ENCODE results near the gene PRSS35. TPM values are rescaled to one million over a fixed set of nuclear protein-coding genes. Genes with fewer than 3 reads are reported as not detected.
"Not testable (repeated sequence)": the region's sequence is repeated elsewhere in the genome, so short reads cannot be mapped to it uniquely, and the experiment has no call there.

PRSS35 gene, protein sequence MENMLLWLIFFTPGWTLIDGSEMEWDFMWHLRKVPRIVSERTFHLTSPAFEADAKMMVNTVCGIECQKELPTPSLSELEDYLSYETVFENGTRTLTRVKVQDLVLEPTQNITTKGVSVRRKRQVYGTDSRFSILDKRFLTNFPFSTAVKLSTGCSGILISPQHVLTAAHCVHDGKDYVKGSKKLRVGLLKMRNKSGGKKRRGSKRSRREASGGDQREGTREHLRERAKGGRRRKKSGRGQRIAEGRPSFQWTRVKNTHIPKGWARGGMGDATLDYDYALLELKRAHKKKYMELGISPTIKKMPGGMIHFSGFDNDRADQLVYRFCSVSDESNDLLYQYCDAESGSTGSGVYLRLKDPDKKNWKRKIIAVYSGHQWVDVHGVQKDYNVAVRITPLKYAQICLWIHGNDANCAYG
- total RNA-seq (2014; rRNA removed; shearing (Covaris generic)) = 0.60 and 1.1 TPM in 2 replicates

DNA sequence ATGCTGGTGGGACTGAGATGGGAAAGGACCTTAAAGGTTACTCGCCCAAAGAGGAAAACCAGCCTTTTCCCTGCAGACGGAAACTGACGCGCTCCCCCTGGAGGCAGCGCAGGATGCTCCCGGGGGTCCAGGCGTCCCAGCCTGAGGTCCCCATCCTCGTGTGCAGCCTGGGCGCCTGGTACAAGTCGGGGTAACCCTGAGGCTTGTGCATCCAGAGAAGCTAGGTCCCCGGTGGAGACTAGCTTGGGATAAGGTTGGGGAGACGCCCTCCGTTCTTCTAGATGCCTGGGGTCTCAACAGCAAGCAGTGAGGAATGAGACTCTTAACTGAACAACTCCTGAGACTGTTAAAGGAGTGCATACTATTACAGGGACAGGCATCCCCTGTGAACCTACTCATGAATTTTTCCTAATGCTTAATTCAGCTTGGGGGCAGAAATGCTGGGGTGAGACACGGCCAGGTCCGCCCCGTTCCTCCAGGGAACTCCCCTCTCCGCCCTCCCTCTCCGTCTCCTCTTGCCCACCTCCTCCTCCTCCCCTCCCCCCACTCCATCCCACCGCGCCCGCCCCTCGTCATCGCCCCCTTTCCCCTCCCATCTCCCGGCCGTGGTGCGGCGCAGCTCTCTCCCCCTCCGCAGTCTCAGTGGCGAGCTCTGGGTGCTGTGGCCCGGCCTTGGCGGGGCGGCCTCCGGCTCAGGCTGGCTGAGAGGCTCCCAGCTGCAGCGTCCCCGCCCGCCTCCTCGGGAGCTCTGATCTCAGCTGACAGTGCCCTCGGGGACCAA, at the start of gene PRSS35:
PRSS35 (plus strand) TSS at position 634 of the 781 bp plus-strand sequence. CDS start 10,908 bp downstream, outside the sequence.
- Histone ChIP-seq H3K36me3 (no peaks in the 10 kb centered on the region), H3K9me3 (replicated peaks) (no peaks in the 10 kb centered on the region), H3K27ac (no peak within 1 kb of the TSS), H3K4me3 (peak within 1 kb of the TSS; percentile 25), H3K27me3 (replicated peaks) (no peaks in the 10 kb centered on the region), H3K4me1 (replicated peaks) (peaks cover 11% of the 10 kb centered on the region)
- peak; percentile 54 to 58 for DNase-seq (ENCODE audit: low read depth in 1 of 2, low spot score in 2 of 2)

DNA sequence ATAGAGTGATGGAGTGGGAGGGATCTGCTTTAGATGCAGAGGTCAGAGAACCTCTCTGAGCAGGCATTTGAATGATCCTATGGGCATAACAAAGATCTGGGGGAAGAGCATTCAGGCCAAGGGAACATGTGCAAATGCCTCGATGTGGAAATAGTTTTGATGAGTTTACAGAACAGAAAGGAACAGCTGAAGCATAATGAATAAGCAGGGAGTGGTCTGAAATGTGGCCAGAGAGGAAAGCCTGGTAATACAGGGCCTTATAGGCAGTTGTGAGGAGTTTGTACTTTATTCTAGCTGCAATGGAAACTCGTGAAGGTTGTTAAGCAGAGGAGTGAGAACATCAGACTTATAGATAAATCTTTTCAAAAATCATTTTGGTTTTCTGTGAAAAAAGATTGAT, 48.4 kb upstream of the PRSS35 start:
- DNase-seq (ENCODE audit: low read depth in 1 of 2, low spot score in 2 of 2) = no peak
- no peaks in the 10 kb centered on the region for H3K27me3 ChIP-seq (replicated peaks)
- no peak overlapping the region for H3K4me3 ChIP-seq
- peaks cover 21% of the 10 kb centered on the region for H3K4me1 ChIP-seq (replicated peaks)
- no peak overlapping the region for H3K27ac ChIP-seq
- no peaks in the 10 kb centered on the region for H3K36me3 ChIP-seq
- no peaks in the 10 kb centered on the region; the same call in 1 of the 2 replicates for H3K9me3 ChIP-seq (replicated peaks)

DNA sequence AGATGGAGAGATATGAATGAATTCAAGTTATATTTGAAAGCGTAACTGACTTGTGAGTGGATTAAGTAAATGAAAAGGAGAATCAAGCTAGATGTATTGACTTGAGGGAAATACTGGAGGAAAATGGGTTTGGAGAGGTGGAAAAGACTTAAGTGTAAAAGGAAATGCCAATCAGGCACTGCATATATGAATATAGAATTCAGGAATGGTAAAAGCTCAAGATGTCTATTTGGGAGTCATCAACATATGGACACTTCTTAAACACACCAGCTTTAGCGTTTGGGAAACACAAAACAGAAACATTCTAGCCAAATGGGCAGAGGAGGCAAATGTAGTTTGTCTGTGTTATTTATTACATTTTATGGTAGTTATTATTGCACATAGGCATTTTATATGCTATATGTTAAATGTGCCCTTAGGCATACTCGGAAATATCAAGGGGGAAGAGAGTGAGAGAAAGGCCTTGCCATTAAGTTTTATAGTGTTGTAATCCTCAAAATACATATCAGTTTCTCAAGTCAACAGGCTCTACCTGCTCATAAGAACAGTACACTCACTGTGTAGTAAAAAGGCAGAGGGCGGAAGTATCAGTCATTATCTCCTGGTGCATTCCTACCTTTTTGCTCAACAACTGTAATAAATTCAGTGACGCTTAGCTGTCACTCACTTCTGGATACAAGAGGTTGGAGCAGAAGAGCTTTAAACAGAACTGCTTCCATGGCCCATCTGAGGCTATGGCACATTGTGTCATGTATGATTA, 47.8 kb upstream of the PRSS35 start:
- Histone ChIP-seq H3K36me3 (no peaks in the 10 kb centered on the region), H3K9me3 (replicated peaks) (no peaks in the 10 kb centered on the region; the same call in 1 of the 2 replicates), H3K4me3 (no peak overlapping the region), H3K27me3 (replicated peaks) (no peaks in the 10 kb centered on the region; the same call in 1 of the 2 replicates), H3K27ac (no peak overlapping the region), H3K4me1 (replicated peaks) (peaks cover 21% of the 10 kb centered on the region)
- no peak for DNase-seq (ENCODE audit: low read depth in 1 of 2, low spot score in 2 of 2)

DNA sequence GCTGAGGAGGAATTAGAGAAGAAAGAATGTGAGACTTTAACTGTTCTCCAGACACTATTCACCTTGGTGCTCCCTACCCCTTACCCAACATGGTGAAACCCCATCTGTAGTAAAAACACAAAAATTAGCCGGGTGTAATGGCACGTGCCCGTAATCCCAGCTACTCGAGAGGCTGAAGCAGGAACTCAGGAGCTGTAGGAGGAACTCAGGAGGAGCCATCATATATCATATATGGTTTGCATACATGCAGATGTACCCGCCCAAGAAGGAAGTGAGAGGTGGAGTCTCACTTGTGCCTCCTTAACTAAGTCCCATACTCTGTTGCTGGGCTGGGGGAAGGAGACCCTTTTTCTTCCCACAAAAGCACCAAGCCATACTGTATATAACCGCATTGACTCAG, 46.0 kb upstream of the PRSS35 start:
- Histone ChIP-seq H3K4me3 (no peak overlapping the region), H3K36me3 (no peaks in the 10 kb centered on the region), H3K4me1 (replicated peaks) (peaks cover 16% of the 10 kb centered on the region), H3K27me3 (replicated peaks) (no peaks in the 10 kb centered on the region; the same call in 1 of the 2 replicates), H3K27ac (no peak overlapping the region), H3K9me3 (replicated peaks) (no peaks in the 10 kb centered on the region; the same call in 1 of the 2 replicates)
- no peak for DNase-seq (ENCODE audit: low read depth in 1 of 2, low spot score in 2 of 2)

DNA sequence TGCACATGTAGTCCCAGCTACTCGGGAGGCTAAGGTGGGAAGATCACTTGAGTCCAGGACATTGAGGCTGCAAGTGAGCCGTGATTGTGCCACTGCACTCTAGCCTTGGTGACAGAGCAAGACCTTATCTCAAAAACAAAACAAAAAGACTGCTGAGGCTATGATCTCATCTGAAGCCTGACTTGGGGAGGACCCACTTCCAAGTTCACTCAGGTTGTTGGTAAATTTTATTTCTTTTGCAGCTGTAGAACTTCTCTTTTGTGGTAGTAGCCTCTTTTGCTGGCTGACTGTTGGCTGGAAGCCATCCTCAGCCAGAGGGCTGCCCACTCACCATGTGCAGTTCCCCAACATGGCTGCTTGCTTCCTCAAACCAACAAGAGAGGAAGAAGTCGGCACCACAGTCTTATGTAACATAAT, 44.7 kb upstream of the PRSS35 start:
- Histone ChIP-seq H3K4me1 (replicated peaks) (peaks cover 3% of the 10 kb centered on the region), H3K9me3 (replicated peaks) (no peaks in the 10 kb centered on the region), H3K36me3 (no peaks in the 10 kb centered on the region), H3K27ac (no peak overlapping the region), H3K27me3 (replicated peaks) (no peaks in the 10 kb centered on the region; the same call in 1 of the 2 replicates), H3K4me3 (no peak overlapping the region)
- DNase-seq (ENCODE audit: low read depth in 1 of 2, low spot score in 2 of 2) = no peak

DNA sequence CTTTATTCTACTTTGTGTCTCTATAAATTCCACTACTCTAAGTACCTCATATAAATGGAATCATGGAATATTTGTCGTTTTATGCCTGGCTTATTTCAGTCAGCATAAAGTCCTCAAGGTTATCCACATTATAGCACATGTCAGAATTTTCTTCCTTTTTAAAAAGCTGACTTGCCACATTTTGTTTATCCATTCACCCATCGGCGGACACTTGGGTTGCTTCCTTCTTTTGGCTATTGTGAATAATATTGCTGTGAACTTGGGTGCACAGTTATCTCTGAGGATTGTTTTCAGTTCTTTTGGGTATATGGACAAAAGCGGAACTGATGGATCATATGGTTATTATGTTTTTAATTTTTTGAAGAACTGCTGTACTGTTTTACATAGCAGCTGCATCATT, 42.3 kb upstream of the PRSS35 start:
- Histone ChIP-seq H3K36me3 (no peaks in the 10 kb centered on the region), H3K4me1 (replicated peaks) (no peaks in the 10 kb centered on the region), H3K27me3 (replicated peaks) (no peaks in the 10 kb centered on the region; the same call in 1 of the 2 replicates), H3K4me3 (no peak overlapping the region), H3K9me3 (replicated peaks) (no peaks in the 10 kb centered on the region), H3K27ac (no peak overlapping the region)
- no peak for DNase-seq (ENCODE audit: low read depth in 1 of 2, low spot score in 2 of 2)

DNA sequence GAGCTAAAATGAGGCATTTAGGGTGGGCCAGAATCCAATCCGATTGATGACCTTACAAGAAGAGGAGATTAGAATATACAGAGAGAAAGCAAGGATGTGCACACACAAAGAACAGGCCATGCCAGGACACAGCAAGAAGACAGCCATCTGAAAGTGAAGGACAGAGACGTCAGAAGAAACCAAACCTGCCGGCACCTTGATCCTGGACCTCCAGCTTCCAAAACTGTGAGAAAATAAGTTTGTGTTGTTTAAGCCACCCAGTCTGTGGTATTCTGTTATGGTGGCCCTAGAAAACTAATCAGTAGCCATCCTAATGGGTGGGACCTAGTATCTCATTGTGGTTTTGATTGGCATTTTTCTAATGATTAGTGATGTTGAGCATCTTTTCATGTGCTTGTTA, 41.7 kb upstream of the PRSS35 start:
- Histone ChIP-seq H3K4me3 (no peak overlapping the region), H3K4me1 (replicated peaks) (no peaks in the 10 kb centered on the region), H3K36me3 (no peaks in the 10 kb centered on the region), H3K27me3 (replicated peaks) (no peaks in the 10 kb centered on the region; the same call in 1 of the 2 replicates), H3K9me3 (replicated peaks) (no peaks in the 10 kb centered on the region), H3K27ac (no peak overlapping the region)
- DNase-seq (ENCODE audit: low read depth in 1 of 2, low spot score in 2 of 2) = no peak

DNA sequence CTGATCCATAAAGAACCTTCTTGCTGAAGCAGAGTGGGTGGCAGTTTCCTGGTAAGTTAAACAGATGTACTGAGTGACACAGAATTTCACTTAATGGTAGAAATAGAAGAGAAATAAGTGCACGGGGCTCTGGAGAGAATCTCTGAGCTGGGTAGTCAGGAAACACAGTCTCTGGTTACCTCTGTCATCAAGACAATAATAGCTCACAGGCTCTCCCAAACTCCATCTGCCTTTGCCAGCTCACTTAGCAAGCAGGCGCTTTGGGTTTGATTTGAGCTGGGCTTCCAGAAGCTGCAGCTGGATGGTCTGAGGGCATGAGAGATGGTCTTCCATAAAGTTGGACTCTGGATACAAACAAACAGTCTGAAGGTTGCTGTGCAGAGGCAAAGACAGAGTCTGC, 39.6 kb upstream of the PRSS35 start:
- H3K4me1 ChIP-seq (replicated peaks) = no peaks in the 10 kb centered on the region
- H3K27ac ChIP-seq = no peak overlapping the region
- H3K4me3 ChIP-seq = no peak overlapping the region
- H3K9me3 ChIP-seq (replicated peaks) = no peaks in the 10 kb centered on the region
- DNase-seq (ENCODE audit: low read depth in 1 of 2, low spot score in 2 of 2) = no peak
- no peaks in the 10 kb centered on the region; the same call in 1 of the 2 replicates for H3K27me3 ChIP-seq (replicated peaks)
- H3K36me3 ChIP-seq = no peaks in the 10 kb centered on the region

DNA sequence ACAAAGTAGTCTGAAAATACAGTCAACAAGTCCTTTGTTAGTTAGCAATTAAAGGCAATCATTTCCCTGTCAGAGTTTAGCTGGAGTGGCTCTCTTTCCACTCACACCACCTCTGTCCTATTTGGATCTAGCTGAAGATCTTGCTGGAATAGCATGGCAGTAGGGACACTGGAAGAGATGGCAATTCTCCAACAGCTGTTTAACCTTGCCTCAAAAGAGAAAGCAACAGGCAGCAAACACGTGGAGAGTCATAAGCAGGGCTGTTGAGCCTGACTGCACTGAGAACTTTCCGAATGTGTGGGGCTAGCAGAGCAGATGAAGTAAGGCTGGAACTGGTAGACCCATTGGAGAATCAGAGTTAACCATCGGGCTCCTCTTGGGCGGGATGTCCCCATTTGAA, 38.0 kb upstream of the PRSS35 start:
- DNase-seq (ENCODE audit: low read depth in 1 of 2, low spot score in 2 of 2) = no peak
- H3K9me3 ChIP-seq (replicated peaks) = no peaks in the 10 kb centered on the region
- H3K4me1 ChIP-seq (replicated peaks) = no peaks in the 10 kb centered on the region
- no peaks in the 10 kb centered on the region; the same call in 1 of the 2 replicates for H3K27me3 ChIP-seq (replicated peaks)
- H3K36me3 ChIP-seq = no peaks in the 10 kb centered on the region
- no peak overlapping the region for H3K27ac ChIP-seq
- H3K4me3 ChIP-seq = no peak overlapping the region

DNA sequence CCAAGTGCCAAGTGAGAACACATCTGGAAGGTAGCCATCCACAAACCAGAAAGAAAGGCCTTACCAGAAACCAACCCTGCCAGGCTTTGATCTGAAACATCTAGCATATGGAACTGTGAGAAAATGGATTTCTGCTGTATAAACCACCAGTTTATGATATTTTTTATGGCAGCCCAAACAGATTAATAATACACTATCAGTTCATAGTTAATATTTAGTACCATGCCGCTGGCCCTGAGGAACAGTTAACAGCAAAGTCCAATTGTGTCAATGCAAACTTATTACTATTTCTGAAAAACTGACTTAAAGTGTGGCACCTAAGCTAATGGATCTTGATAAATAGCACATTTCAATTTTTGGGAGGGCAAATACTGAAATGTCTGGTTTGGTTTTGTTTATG, 35.4 kb upstream of the PRSS35 start:
- Histone ChIP-seq H3K4me3 (no peak overlapping the region), H3K27me3 (replicated peaks) (peaks cover 3% of the 10 kb centered on the region), H3K36me3 (no peaks in the 10 kb centered on the region), H3K27ac (no peak overlapping the region), H3K4me1 (replicated peaks) (no peaks in the 10 kb centered on the region), H3K9me3 (replicated peaks) (no peaks in the 10 kb centered on the region)
- no peak for DNase-seq (ENCODE audit: low read depth in 1 of 2, low spot score in 2 of 2)

DNA sequence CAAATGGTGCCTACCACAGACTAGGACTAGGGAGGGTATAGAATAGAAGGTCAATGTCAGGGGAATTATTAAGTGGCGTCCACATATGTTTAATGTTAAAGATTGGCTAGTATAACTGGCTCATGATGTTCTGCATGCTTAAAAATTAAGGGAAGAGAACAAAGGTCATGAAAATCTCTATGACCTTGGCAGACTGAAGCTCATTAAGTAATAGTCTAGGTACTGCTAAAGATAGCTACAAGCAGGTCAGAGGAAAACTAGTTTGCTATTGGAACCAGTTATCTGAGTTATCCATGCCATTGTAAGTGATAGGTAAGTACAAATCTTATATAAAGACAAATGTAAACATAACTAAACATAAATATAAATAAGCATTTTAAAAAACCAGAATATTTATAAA, 32.9 kb upstream of the PRSS35 start:
- H3K27ac ChIP-seq = no peak overlapping the region
- H3K9me3 ChIP-seq (replicated peaks) = no peaks in the 10 kb centered on the region
- H3K36me3 ChIP-seq = no peaks in the 10 kb centered on the region
- peaks cover 8% of the 10 kb centered on the region for H3K27me3 ChIP-seq (replicated peaks)
- no peaks in the 10 kb centered on the region for H3K4me1 ChIP-seq (replicated peaks)
- DNase-seq (ENCODE audit: low read depth in 1 of 2, low spot score in 2 of 2) = no peak
- H3K4me3 ChIP-seq = no peak overlapping the region

DNA sequence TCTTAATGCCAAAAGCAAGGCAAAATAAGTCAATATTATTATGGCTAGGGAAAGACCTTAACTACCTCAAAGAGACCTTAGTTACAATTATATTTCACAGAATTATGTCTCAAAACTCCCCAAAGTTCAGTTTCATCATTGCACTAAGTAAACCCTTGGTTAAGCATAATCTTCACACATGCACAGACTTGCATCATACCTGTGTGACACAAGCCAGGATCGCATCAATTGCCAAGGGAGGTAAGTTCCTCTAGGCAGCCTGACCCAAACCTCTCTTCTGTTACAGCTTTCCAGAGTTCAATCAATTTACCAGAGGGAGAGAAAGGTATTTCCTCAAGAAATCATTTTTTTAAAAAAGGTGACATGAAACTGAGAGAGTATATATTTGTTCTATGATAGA, 31.9 kb upstream of the PRSS35 start:
- H3K36me3 ChIP-seq = no peaks in the 10 kb centered on the region
- no peaks in the 10 kb centered on the region for H3K9me3 ChIP-seq (replicated peaks)
- no peak for DNase-seq (ENCODE audit: low read depth in 1 of 2, low spot score in 2 of 2)
- peaks cover 8% of the 10 kb centered on the region for H3K27me3 ChIP-seq (replicated peaks)
- no peak overlapping the region for H3K27ac ChIP-seq
- no peak overlapping the region for H3K4me3 ChIP-seq
- H3K4me1 ChIP-seq (replicated peaks) = no peaks in the 10 kb centered on the region

DNA sequence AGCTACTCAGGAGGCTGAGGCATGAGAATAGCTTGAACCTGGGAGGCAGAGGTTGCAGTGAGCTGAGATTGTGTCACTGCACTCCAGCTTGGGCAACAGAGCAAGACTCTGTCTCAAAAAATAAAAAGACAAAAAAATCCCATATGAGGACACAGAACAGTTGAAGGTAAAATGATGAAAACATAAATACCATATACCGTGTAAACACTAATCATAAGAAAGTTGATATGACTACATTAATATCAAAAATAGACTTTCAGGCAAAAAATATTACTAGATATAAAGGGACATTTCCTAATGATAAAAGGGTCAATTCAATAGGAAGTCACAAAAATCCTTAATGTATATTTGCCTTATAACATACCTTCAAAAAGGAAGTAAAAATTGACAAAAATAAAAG, 30.4 kb upstream of the PRSS35 start:
- not testable (repeated sequence) for H3K27me3 ChIP-seq (replicated peaks); H3K9me3 ChIP-seq (replicated peaks); H3K4me1 ChIP-seq (replicated peaks); H3K36me3 ChIP-seq; H3K27ac ChIP-seq; H3K4me3 ChIP-seq; DNase-seq (ENCODE audit: low read depth in 1 of 2, low spot score in 2 of 2)
